Activated CD4-positive, alpha-beta memory T cell treated with anti-CD3 and anti-CD28 coated beads, Interleukin-2, amount 10 ng/mL, durations not matched to agents 7 days and 5 days (primary cell): ENCODE measurements around the gene MRAP2. TPM values are rescaled to one million over a fixed set of nuclear protein-coding genes. Genes with fewer than 3 reads are reported as not detected.

ENCODE experiments used
- CTCF ChIA-PET: fragments of 350-600 bp; sonication (Branson Sonifier 250); formaldehyde crosslinking; loops from one replicate; lab custom pipeline; 2021; ENCODE audit warnings: antibody characterized with exemption, inconsistent platforms; lab: Charles Lee
- POLR2A ChIA-PET: fragments of 350-600 bp; sonication (Branson Sonifier 250); formaldehyde crosslinking; loops from one replicate; lab custom pipeline; 2021; ENCODE audit warnings: antibody characterized with exemption; lab: Charles Lee
- DNase-seq: peaks from one replicate; pipeline ENCODE4 v3.0.0-alpha.2; 2020
- H3K27ac Mint-ChIP-seq: one replicate; pipeline ENCODE4 v1.8.0; 2021; ENCODE audit warnings: mild to moderate bottlenecking, mixed read lengths
- H3K27me3 Mint-ChIP-seq: one replicate; pipeline ENCODE4 v1.8.0; 2021; ENCODE audit warnings: mixed read lengths
- H3K36me3 Mint-ChIP-seq: one replicate; pipeline ENCODE4 v1.8.0; 2021; ENCODE audit warnings: low read depth, mixed read lengths
- H3K4me1 Mint-ChIP-seq: one replicate; pipeline ENCODE4 v1.8.0; 2021; ENCODE audit warnings: mixed read lengths
- H3K4me3 Mint-ChIP-seq: one replicate; pipeline ENCODE4 v1.8.0; 2021; ENCODE audit warnings: mild to moderate bottlenecking, mixed read lengths
- H3K9me3 Mint-ChIP-seq: one replicate; pipeline ENCODE4 v1.8.0; 2021; ENCODE audit warnings: mixed read lengths
- total RNA-seq, 2 experiments: library from RNA; stranded (reverse); gene quantifications; one replicate each; pipeline ENCODE4 v1.2.3, GENCODE V29; 2021

The MRAP2 gene
- total RNA-seq, 2 experiments from 2014 or later: not detected

GRCh38 chr6:84043555-84043954 lies 10.0 kb downstream of the MRAP2 start:
- Mint-ChIP-seq H3K36me3 (no peaks in the 10 kb centered on the region), H3K27me3 (peaks cover 6% of the 10 kb centered on the region), H3K4me1 (no peaks in the 10 kb centered on the region), H3K9me3 (no peaks in the 10 kb centered on the region), H3K4me3 (no peak overlapping the region), H3K27ac (no peak overlapping the region)
- ChIA-PET POLR2A (no interaction called here), CTCF (no interaction called here)
- DNase-seq: no peak

- H3K36me3 Mint-ChIP-seq: no peaks in the 10 kb centered on the region
- peaks cover 6% of the 10 kb centered on the region for H3K27me3 Mint-ChIP-seq
- POLR2A ChIA-PET: no interaction called here
- no peaks in the 10 kb centered on the region for H3K9me3 Mint-ChIP-seq
- no peak for DNase-seq
- CTCF ChIA-PET: no interaction called here
- no peak overlapping the region for H3K4me3 Mint-ChIP-seq
- no peaks in the 10 kb centered on the region for H3K4me1 Mint-ChIP-seq
- no peak overlapping the region for H3K27ac Mint-ChIP-seq
Measured at GRCh38 chr6:84046755-84047154, 13.2 kb downstream of the MRAP2 start.

DNA sequence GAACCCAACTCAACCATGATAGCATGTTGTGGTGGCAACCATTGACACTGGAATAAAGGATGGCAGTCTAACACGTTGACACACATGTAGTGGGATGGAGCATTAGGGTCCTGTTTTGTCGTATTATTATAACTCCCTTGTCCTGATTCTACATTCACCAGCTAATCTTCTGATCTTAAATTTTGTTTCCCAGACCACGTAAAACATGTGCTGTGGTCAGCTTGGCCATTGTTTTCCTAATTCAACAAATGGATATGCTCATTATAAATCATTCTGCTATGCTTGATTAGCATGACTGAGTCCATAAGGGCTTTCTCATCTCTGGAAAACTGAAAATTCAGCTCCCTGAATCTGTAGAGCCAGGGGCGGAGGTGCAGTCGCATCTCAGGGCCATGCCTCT lies 15.0 kb downstream of the MRAP2 start:
- no peaks in the 10 kb centered on the region for H3K36me3 Mint-ChIP-seq
- no peak overlapping the region for H3K4me3 Mint-ChIP-seq
- POLR2A ChIA-PET: no interaction called here
- CTCF ChIA-PET: no interaction called here
- no peaks in the 10 kb centered on the region for H3K4me1 Mint-ChIP-seq
- H3K27me3 Mint-ChIP-seq: peaks cover 3% of the 10 kb centered on the region
- no peaks in the 10 kb centered on the region for H3K9me3 Mint-ChIP-seq
- DNase-seq: no peak
- no peak overlapping the region for H3K27ac Mint-ChIP-seq

GRCh38 chr6:84050408-84050807 lies 16.8 kb downstream of the MRAP2 start:
- no peaks in the 10 kb centered on the region for H3K9me3 Mint-ChIP-seq
- CTCF ChIA-PET: no interaction called here
- H3K27ac Mint-ChIP-seq: no peak overlapping the region
- H3K4me3 Mint-ChIP-seq: no peak overlapping the region
- POLR2A ChIA-PET: no interaction called here
- H3K36me3 Mint-ChIP-seq: no peaks in the 10 kb centered on the region
- H3K27me3 Mint-ChIP-seq: peaks cover 2% of the 10 kb centered on the region
- no peak for DNase-seq
- H3K4me1 Mint-ChIP-seq: no peaks in the 10 kb centered on the region

DNA sequence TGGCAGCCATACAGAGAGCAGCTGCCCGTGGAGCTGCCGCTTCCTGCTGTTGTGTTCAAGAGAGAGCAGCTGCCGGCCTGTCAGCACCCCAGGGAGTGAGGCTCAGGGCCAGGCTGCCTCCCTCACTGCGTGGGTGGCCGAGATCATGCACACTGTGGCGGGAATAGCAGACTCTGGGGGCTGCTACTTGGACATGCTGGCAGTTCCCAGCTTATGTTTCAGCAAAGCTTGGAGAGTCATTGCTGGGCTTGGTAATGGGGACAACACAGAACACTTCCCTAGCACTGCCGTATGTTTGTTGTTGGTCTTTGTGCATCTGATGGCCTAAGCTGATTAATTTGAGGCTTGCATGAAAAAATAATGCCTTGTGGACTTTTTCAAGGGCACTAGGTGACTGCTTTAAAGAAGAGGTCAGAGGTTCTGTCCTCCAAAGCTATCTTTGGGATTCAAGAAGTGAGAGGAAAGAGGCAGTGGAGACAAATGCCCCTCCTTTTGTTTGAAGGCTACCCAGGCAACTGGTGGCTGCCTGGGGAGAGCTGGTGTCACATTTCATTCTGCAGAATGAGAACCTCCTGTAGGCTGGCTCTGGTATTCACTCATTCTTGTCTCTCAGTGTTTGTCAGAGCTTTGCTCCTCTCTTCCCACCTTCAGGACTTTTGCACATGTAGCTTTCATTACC lies 18.8 kb downstream of the MRAP2 start:
- Mint-ChIP-seq H3K36me3 (no peaks in the 10 kb centered on the region), H3K4me1 (no peaks in the 10 kb centered on the region), H3K27me3 (peaks cover 3% of the 10 kb centered on the region), H3K9me3 (no peaks in the 10 kb centered on the region), H3K27ac (no peak overlapping the region), H3K4me3 (no peak overlapping the region)
- ChIA-PET CTCF (no interaction called here), POLR2A (no interaction called here)
- DNase-seq: no peak

DNA sequence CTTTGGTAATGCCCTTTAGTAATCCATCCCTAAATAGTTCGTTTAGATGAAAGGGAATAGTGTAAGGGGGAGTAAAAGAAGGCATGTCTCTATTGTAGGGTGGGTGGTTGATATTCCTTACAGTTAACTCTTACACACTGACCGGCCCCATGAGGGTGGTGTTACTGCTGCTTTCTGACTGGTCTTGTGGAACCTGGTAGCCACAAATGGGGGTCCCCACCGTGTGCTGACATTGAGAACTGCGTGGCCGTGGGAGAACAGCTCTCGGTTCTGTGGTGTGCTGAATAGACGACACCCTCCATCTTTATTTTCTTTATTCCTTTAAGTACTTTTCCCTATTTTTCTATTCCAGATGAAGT lies 19.3 kb downstream of the MRAP2 start:
- POLR2A ChIA-PET: no interaction called here
- H3K27ac Mint-ChIP-seq: no peak overlapping the region
- no peaks in the 10 kb centered on the region for H3K9me3 Mint-ChIP-seq
- no peak for DNase-seq
- CTCF ChIA-PET: no interaction called here
- peaks cover 3% of the 10 kb centered on the region for H3K27me3 Mint-ChIP-seq
- no peak overlapping the region for H3K4me3 Mint-ChIP-seq
- H3K36me3 Mint-ChIP-seq: no peaks in the 10 kb centered on the region
- no peaks in the 10 kb centered on the region for H3K4me1 Mint-ChIP-seq

- Mint-ChIP-seq H3K4me1 (no peaks in the 10 kb centered on the region), H3K27me3 (peaks cover 3% of the 10 kb centered on the region), H3K9me3 (no peaks in the 10 kb centered on the region), H3K36me3 (no peaks in the 10 kb centered on the region), H3K4me3 (no peak overlapping the region), H3K27ac (no peak overlapping the region)
- ChIA-PET POLR2A (no interaction called here), CTCF (no interaction called here)
- DNase-seq: no peak
Measured at GRCh38 chr6:84055647-84056046, 22.1 kb downstream of the MRAP2 start.

DNA sequence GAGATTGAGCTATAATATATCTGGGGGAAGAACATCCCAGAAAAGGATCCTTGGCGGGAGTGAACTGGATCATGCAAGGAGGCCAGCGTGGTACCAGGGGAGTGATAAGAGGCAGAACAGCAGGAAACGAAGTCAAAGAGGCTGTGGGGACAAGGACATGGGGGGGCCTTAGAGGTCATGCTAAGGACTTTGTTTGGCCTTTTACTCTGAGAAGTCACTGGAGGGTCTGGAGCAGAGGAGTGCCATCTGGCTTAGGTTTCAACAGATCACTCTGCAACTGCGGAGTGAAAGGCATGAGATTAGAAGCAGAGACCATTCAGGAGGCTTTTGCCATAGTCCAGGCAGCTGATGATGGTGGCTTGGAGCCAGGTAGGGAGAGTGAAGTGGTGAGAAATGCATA lies 24.3 kb downstream of the MRAP2 start:
- ChIA-PET POLR2A (no interaction called here), CTCF (no interaction called here)
- Mint-ChIP-seq H3K36me3 (no peaks in the 10 kb centered on the region), H3K4me1 (no peaks in the 10 kb centered on the region), H3K27ac (no peak overlapping the region), H3K4me3 (no peak overlapping the region), H3K27me3 (peaks cover 1% of the 10 kb centered on the region), H3K9me3 (no peaks in the 10 kb centered on the region)
- no peak for DNase-seq

DNA sequence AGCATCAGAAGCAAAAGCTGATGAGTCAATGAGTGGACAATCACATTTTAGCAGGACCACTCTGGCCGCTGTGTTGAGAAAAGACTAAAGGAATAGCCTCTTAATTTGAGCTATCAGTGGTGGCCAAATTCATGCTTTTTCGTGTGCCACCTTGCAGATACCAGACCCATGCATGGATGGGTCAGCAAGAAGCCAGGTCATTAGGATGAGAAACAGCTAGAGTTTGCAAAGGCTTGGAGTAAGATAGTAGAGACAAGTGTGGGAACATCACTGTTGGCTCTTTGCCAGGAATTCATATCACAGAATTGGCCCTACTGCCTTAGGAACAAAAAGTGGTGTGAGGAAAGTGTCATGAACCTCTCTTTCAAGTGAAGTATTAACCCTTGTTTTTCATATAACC lies 25.5 kb downstream of the MRAP2 start:
- Mint-ChIP-seq H3K36me3 (no peaks in the 10 kb centered on the region), H3K27me3 (peaks cover 1% of the 10 kb centered on the region), H3K27ac (no peak overlapping the region), H3K4me1 (no peaks in the 10 kb centered on the region), H3K4me3 (no peak overlapping the region), H3K9me3 (no peaks in the 10 kb centered on the region)
- POLR2A ChIA-PET: no interaction called here
- CTCF ChIA-PET: no interaction called here
- DNase-seq: no peak

- H3K27ac Mint-ChIP-seq: no peak overlapping the region
- POLR2A ChIA-PET: no interaction called here
Measured at GRCh38 chr6:84061174-84061573, 27.6 kb downstream of the MRAP2 start.

DNA sequence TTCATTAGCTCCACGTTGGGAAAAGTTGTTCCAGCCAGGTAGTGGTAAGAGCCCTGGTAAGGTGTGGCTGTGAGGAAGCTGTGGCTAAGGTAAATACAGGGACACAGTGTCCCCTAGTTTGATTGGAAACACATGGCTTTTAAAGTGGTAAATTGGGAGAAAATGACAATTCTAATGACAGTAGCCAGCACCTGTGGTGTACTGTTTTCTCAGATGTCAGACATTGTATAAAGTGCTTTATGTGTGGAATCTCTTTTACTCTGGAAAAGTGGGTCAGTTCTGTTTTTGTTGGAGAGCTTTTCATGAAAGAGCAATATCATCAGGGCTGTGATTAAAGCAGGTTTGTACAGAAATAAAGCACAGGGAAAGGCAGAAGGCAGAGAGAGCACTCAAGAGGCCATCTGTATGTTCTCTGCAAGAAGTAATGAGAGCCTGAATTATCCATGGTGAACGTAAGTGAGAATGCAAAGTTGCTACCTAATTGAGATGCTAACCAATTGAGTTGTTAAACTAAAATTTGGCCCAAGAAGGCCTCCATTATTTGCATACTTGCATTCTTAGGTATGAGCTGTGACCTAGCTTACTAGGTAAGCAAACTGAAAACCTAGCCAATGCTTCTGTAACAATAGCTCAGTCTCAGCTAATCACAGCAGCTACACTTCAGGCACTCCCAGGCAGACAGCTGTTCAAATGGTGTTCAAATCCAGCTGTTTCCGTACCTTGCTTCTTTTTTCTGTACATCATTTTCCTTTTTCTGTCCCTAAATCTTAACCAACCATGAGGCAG lies 28.2 kb downstream of the MRAP2 start:
- H3K27me3 Mint-ChIP-seq: no peaks in the 10 kb centered on the region
- ChIA-PET POLR2A (no interaction called here), CTCF (no interaction called here)
- H3K4me3 Mint-ChIP-seq: no peak overlapping the region
- no peaks in the 10 kb centered on the region for H3K9me3 Mint-ChIP-seq
- no peaks in the 10 kb centered on the region for H3K4me1 Mint-ChIP-seq
- no peaks in the 10 kb centered on the region for H3K36me3 Mint-ChIP-seq
- DNase-seq: no peak
- no peak overlapping the region for H3K27ac Mint-ChIP-seq

More at GRCh38 chr6:84061174-84061573, 27.6 kb downstream of the MRAP2 start:
- Mint-ChIP-seq H3K4me1 (no peaks in the 10 kb centered on the region), H3K36me3 (no peaks in the 10 kb centered on the region), H3K9me3 (no peaks in the 10 kb centered on the region), H3K4me3 (no peak overlapping the region), H3K27me3 (no peaks in the 10 kb centered on the region)
- CTCF ChIA-PET: no interaction called here
- no peak for DNase-seq

- Mint-ChIP-seq H3K4me3 (no peak overlapping the region), H3K27me3 (no peaks in the 10 kb centered on the region), H3K27ac (no peak overlapping the region), H3K4me1 (no peaks in the 10 kb centered on the region), H3K36me3 (no peaks in the 10 kb centered on the region), H3K9me3 (no peaks in the 10 kb centered on the region)
- ChIA-PET CTCF (no interaction called here), POLR2A (no interaction called here)
- DNase-seq: no peak
Measured at GRCh38 chr6:84062519-84063154, 29.1 kb downstream of the MRAP2 start.

- Mint-ChIP-seq H3K9me3 (no peaks in the 10 kb centered on the region), H3K27me3 (peaks cover 1% of the 10 kb centered on the region), H3K4me1 (no peaks in the 10 kb centered on the region), H3K36me3 (no peaks in the 10 kb centered on the region), H3K27ac (no peak overlapping the region), H3K4me3 (no peak overlapping the region)
- ChIA-PET CTCF (no interaction called here), POLR2A (no interaction called here)
- DNase-seq: no peak
Measured at GRCh38 chr6:84065693-84066290, 32.2 kb downstream of the MRAP2 start.
